H1 (cell line): ENCODE results near the gene DRAXIN. TPM values are rescaled to one million over a fixed set of nuclear protein-coding genes. Genes with fewer than 3 reads are reported as not detected.

Source experiments
- ASH2L ChIP-seq: fragments of 200-600, 300-600 bp; sonication (generic); IDR thresholded peaks from one replicate; pipeline ENCODE4 v1.7.1; 2017; ENCODE audit warnings: low read length
- BACH1 ChIP-seq: IDR thresholded peaks from 2 replicates; pipeline ENCODE4 v1.6.1; 2012; ENCODE audit warnings: low read length, improper control_type of control experiment
- BRCA1 ChIP-seq: IDR thresholded peaks from 2 replicates; pipeline ENCODE4 v1.6.1; 2012; ENCODE audit warnings: low read depth, low read length, improper control_type of control experiment
- CBX8 ChIP-seq: fragments of 300-800, 300-1000 bp; sonication (generic); IDR thresholded peaks from 2 replicates; pipeline ENCODE4 v1.7.1; 2016; ENCODE audit warnings: low read depth, low read length, borderline replicate concordance
- EZH2 ChIP-seq: fragments of 200-600 bp; sonication (generic); IDR thresholded peaks from 2 replicates; pipeline ENCODE4 v1.7.1; 2012; ENCODE audit warnings: low read depth, mild to moderate bottlenecking, moderate library complexity, low read length, inconsistent platforms; ENCODE audit not compliant: severe bottlenecking
- KDM4A ChIP-seq: IDR thresholded peaks from one replicate; pipeline ENCODE4 v1.7.1; 2012; ENCODE audit warnings: low read depth, mild to moderate bottlenecking, moderate library complexity, low read length, inconsistent platforms; ENCODE audit not compliant: severe bottlenecking
- POLR2A ChIP-seq, 2 experiments: IDR thresholded peaks; 1 replicate in 1 of 2; 2 replicates in 1 of 2; pipeline ENCODE4 v1.6.1; 2011; ENCODE audit warnings: low read depth in 2 of 2, low read length in 2 of 2, mild to moderate bottlenecking in 2 of 2; ENCODE audit errors: control extremely low read depth in 1 of 2
- RXRA ChIP-seq: IDR thresholded peaks from 2 replicates; pipeline ENCODE4 v1.6.1; 2011; ENCODE audit warnings: low read depth, mild to moderate bottlenecking, low read length, moderate library complexity; ENCODE audit not compliant: insufficient read depth
- SP2 ChIP-seq: IDR thresholded peaks from 2 replicates; pipeline ENCODE4 v1.6.1; 2012; ENCODE audit warnings: mild to moderate bottlenecking, low read length, inconsistent platforms
- SP4 ChIP-seq: IDR thresholded peaks from 2 replicates; pipeline ENCODE4 v1.6.1; 2012; ENCODE audit warnings: low read length, inconsistent platforms
- SRF ChIP-seq: IDR thresholded peaks from 2 replicates; pipeline ENCODE4 v1.6.1; 2011; ENCODE audit warnings: mild to moderate bottlenecking, low read depth, low read length, moderate library complexity
- SUZ12 ChIP-seq: fragments of 200-600 bp; sonication (generic); IDR thresholded peaks from 2 replicates; pipeline ENCODE4 v1.6.1; 2012; ENCODE audit warnings: mild to moderate bottlenecking, inconsistent platforms, low read length, moderate library complexity, mixed read lengths
- ZNF274 ChIP-seq: IDR thresholded peaks from 2 replicates; pipeline ENCODE4 v1.7.0; 2012; ENCODE audit warnings: low read length, borderline replicate concordance; ENCODE audit errors: extremely low read depth
- polyA plus RNA-seq, 7 experiments: library from polyadenylated mRNA; depleted of rRNA in 3 of 7; stranded (reverse) in 5 of 7; unstranded in 2 of 7; fragments of >200 nt in 5 of 7; fragments of 200-250 nt in 2 of 7; gene quantifications; 1 replicate in 5 of 7; 2 replicates in 1 of 7; 4 replicates in 1 of 7; pipeline versions ENCODE4 v1.2.1 to v1.2.3, GENCODE V29; 2011 to 2013; ENCODE audit warnings: missing spikeins in 2 of 7, mixed read lengths in 2 of 7
- total RNA-seq: library from RNA; stranded (reverse); fragmentation: NEBNext Ultra II Directional; extraction: Animal tissue kit (Norgen Biotek cat#: 25700); gene quantifications from 2 replicates; pipeline ENCODE4 v1.2.1, GENCODE V29; 2021
- TF ChIP-seq, protein P1 (sequence below): fragments of 300-600 bp; sonication (generic); IDR thresholded peaks from 2 replicates; pipeline ENCODE4 v1.7.1; 2012; ENCODE audit warnings: low read length, moderate library complexity, mild to moderate bottlenecking, inconsistent platforms; ENCODE audit not compliant: insufficient replicate concordance

The DRAXIN gene
- total and polyA plus RNA-seq, 2 of the 8 experiments (the other 6 are each of a cell fraction or from before 2014, with no cell fraction given), result 4.6 to 17.6 TPM

DNA sequence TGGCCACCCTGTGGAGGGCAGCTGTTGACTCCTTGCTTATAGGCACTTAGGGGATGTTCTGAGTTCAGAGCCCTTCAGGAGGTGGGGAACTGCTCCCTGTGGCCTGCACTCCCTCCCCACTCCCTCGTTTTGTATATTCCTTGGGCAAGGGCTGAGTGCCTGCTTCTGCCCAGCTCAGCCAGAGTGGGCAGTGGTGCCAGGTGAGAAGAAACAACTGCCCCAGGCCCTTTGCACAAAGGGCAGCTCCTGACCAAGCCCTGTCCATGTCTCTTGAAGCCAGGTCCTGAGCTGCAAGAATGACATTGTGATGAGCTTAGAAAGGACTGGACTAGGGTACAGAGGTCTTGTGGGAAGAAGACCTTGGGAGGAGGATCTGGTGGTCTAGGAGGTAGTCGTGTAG lies 46.6 kb downstream of the DRAXIN start (continued):
- TF ChIP-seq, protein P1, sequence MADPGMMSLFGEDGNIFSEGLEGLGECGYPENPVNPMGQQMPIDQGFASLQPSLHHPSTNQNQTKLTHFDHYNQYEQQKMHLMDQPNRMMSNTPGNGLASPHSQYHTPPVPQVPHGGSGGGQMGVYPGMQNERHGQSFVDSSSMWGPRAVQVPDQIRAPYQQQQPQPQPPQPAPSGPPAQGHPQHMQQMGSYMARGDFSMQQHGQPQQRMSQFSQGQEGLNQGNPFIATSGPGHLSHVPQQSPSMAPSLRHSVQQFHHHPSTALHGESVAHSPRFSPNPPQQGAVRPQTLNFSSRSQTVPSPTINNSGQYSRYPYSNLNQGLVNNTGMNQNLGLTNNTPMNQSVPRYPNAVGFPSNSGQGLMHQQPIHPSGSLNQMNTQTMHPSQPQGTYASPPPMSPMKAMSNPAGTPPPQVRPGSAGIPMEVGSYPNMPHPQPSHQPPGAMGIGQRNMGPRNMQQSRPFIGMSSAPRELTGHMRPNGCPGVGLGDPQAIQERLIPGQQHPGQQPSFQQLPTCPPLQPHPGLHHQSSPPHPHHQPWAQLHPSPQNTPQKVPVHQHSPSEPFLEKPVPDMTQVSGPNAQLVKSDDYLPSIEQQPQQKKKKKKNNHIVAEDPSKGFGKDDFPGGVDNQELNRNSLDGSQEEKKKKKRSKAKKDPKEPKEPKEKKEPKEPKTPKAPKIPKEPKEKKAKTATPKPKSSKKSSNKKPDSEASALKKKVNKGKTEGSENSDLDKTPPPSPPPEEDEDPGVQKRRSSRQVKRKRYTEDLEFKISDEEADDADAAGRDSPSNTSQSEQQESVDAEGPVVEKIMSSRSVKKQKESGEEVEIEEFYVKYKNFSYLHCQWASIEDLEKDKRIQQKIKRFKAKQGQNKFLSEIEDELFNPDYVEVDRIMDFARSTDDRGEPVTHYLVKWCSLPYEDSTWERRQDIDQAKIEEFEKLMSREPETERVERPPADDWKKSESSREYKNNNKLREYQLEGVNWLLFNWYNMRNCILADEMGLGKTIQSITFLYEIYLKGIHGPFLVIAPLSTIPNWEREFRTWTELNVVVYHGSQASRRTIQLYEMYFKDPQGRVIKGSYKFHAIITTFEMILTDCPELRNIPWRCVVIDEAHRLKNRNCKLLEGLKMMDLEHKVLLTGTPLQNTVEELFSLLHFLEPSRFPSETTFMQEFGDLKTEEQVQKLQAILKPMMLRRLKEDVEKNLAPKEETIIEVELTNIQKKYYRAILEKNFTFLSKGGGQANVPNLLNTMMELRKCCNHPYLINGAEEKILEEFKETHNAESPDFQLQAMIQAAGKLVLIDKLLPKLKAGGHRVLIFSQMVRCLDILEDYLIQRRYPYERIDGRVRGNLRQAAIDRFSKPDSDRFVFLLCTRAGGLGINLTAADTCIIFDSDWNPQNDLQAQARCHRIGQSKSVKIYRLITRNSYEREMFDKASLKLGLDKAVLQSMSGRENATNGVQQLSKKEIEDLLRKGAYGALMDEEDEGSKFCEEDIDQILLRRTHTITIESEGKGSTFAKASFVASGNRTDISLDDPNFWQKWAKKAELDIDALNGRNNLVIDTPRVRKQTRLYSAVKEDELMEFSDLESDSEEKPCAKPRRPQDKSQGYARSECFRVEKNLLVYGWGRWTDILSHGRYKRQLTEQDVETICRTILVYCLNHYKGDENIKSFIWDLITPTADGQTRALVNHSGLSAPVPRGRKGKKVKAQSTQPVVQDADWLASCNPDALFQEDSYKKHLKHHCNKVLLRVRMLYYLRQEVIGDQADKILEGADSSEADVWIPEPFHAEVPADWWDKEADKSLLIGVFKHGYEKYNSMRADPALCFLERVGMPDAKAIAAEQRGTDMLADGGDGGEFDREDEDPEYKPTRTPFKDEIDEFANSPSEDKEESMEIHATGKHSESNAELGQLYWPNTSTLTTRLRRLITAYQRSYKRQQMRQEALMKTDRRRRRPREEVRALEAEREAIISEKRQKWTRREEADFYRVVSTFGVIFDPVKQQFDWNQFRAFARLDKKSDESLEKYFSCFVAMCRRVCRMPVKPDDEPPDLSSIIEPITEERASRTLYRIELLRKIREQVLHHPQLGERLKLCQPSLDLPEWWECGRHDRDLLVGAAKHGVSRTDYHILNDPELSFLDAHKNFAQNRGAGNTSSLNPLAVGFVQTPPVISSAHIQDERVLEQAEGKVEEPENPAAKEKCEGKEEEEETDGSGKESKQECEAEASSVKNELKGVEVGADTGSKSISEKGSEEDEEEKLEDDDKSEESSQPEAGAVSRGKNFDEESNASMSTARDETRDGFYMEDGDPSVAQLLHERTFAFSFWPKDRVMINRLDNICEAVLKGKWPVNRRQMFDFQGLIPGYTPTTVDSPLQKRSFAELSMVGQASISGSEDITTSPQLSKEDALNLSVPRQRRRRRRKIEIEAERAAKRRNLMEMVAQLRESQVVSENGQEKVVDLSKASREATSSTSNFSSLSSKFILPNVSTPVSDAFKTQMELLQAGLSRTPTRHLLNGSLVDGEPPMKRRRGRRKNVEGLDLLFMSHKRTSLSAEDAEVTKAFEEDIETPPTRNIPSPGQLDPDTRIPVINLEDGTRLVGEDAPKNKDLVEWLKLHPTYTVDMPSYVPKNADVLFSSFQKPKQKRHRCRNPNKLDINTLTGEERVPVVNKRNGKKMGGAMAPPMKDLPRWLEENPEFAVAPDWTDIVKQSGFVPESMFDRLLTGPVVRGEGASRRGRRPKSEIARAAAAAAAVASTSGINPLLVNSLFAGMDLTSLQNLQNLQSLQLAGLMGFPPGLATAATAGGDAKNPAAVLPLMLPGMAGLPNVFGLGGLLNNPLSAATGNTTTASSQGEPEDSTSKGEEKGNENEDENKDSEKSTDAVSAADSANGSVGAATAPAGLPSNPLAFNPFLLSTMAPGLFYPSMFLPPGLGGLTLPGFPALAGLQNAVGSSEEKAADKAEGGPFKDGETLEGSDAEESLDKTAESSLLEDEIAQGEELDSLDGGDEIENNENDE, result no peak
- TF ChIP-seq POLR2A (IDR thresholded peaks at IDR 0.05; ENCODE audit: control extremely low read depth in 1 of 2, low read depth in 2 of 2, low read length in 2 of 2) (no peak), SUZ12 (no peak), KDM4A (no peak), EZH2 (no peak), SP2 (no peak), ASH2L (no peak), BRCA1 (no peak), SRF (no peak), RXRA (no peak), ZNF274 (no peak), SP4 (no peak), CBX8 (no peak), BACH1 (no peak)
